Stimulated activated effector memory CD8-positive, alpha-beta T cell treated with anti-CD3 and anti-CD28 coated beads, Interleukin-12 subunit alpha, Interleukin-12 subunit beta, amount 100 ng/mL, for 72 hours (primary cell): ENCODE data around the gene TSSK2.

Experiments used
- ATAC-seq: fragments of 150-1000 bp; cut with Tn5 transposase; 2 replicates; pipeline ENCODE4 v1.10.0; 2021
- DNase-seq, 2 donors: peaks; one replicate each; pipeline ENCODE4 v3.0.0; 2021 to 2022; ENCODE audit warnings: low spot score in 2 of 2
- H3K27ac Mint-ChIP-seq: one replicate; pipeline ENCODE4 v1.8.0; 2022; ENCODE audit warnings: mild to moderate bottlenecking, mixed read lengths
- H3K36me3 Mint-ChIP-seq: one replicate; pipeline ENCODE4 v1.8.0; 2022; ENCODE audit warnings: mild to moderate bottlenecking, mixed read lengths
- H3K4me1 Mint-ChIP-seq: one replicate; pipeline ENCODE4 v1.8.0; 2022; ENCODE audit warnings: mixed read lengths
- H3K4me3 Mint-ChIP-seq: one replicate; pipeline ENCODE4 v1.8.0; 2022; ENCODE audit warnings: mild to moderate bottlenecking, mixed read lengths
- H3K9me3 Mint-ChIP-seq: one replicate; pipeline ENCODE4 v1.8.0; 2022; ENCODE audit warnings: mixed read lengths

Gene TSSK2

GRCh38 chr22:19175026-19175601, 44.0 kb downstream of the TSSK2 start:
- ATAC-seq (no peak), DNase-seq (no peak)
- H3K4me3 Mint-ChIP-seq, result no peak overlapping the region
- peak overlapping the region; percentile 34 for H3K27ac Mint-ChIP-seq
- peaks cover 17% of the 10 kb centered on the region for H3K36me3 Mint-ChIP-seq
- H3K9me3 Mint-ChIP-seq, result no peaks in the 10 kb centered on the region
- peaks cover 48% of the 10 kb centered on the region for H3K4me1 Mint-ChIP-seq

- DNase-seq, result no peak
- Mint-ChIP-seq H3K27ac (peak overlapping the region; percentile 34), H3K4me1 (peaks cover 42% of the 10 kb centered on the region), H3K4me3 (peak overlapping the region; percentile 66), H3K36me3 (peaks cover 15% of the 10 kb centered on the region), H3K9me3 (no peaks in the 10 kb centered on the region)
- no peak for ATAC-seq
These were observed 44.6 kb downstream of the TSSK2 start for GRCh38 chr22:19175602-19176174.

DNA sequence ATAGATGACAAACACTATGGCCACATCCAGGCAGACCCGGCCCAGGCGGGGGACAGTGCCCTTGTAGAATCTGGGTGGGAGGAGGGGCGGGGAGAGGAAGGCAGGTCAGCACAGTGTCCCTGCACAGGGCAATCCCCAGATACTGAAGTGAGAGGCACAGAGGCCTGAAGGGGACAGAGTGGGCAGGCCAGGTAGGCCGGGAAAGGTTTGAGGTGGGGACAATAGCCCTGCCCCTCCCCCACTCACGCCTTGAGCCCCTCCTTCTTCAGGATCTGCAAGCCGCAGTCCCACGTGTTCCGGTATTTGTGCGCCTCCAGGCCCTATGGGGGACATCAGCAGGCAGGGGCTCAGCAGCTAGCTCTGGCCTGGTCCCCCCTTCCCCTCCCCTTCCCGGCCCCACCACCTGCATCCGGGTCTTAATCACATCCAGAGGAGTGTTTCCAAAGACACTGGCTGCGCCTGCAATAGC, 45.1 kb downstream of the TSSK2 start:
- Mint-ChIP-seq H3K9me3 (no peaks in the 10 kb centered on the region), H3K4me1 (peaks cover 40% of the 10 kb centered on the region), H3K27ac (peak overlapping the region; percentile 34), H3K36me3 (peaks cover 9% of the 10 kb centered on the region), H3K4me3 (peak overlapping the region; percentile 66)
- ATAC-seq (no peak), DNase-seq (no peak)

DNA sequence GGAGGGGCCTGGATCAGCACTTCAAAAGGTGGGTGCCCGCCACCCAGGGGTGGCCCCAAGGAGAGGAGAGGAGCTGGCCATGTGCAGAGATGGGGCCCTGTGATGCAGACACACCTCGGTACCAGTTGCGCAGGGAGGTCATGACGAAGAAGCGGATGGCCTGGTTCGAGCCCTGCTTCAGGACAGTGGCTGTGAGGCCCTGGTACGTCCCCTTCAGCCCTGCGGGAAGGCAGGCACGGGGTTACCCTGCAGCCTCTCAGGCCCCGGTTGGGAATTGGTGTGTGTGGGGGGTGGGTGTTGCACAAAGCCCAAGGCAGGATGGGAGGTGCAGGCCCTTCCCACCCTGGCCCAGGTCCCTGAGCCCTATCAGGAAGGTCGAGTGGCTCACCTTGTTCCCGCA, 45.6 kb downstream of the TSSK2 start:
- Mint-ChIP-seq H3K4me3 (peak overlapping the region; percentile 66), H3K9me3 (no peaks in the 10 kb centered on the region), H3K36me3 (peaks cover 8% of the 10 kb centered on the region), H3K27ac (no peak overlapping the region), H3K4me1 (peaks cover 46% of the 10 kb centered on the region)
- ATAC-seq, result no peak
- DNase-seq, result no peak

- no peaks in the 10 kb centered on the region for H3K9me3 Mint-ChIP-seq
- H3K36me3 Mint-ChIP-seq, result peaks cover 8% of the 10 kb centered on the region
- ATAC-seq, result no peak
- no peak overlapping the region for H3K27ac Mint-ChIP-seq
- peaks cover 47% of the 10 kb centered on the region for H3K4me1 Mint-ChIP-seq
- peak overlapping the region; percentile 66 for H3K4me3 Mint-ChIP-seq
- DNase-seq, result no peak
These were observed 46.3 kb downstream of the TSSK2 start for GRCh38 chr22:19177164-19178064.

DNA sequence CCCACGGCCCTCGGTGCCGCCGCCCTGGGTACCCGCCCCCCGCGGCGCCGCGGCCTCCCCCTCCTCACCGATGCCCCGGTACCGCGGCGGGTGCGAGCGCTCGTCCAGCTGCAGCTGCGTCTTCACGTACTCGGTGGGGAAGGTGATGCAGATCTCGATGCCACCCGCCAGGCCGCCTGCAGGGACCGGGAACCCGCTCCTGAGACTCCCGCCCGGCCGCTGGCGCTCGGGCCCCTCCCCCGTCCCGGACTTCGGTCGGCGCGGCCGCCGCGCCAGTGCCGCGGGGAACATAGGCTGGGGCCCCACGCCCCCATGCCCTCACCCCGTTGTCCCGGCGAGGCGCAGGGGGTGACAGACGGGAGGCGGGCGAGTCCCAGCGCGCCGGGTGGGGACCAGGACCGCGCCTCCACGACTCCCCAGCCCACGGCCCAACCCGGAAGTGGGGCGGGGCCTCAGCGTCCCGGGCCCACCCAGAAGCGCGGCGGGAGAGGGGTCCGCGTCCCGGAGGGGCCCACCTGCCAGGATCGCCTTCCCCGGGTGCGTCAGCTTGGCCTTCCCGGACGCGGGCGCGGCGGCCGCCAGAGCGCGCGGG, 47.1 kb downstream of the TSSK2 start:
- DNase-seq (peak in 1 of 2 donors; percentile 52), ATAC-seq (peak; percentile 60)
- peaks cover 5% of the 10 kb centered on the region for H3K36me3 Mint-ChIP-seq
- peak overlapping the region; percentile 66 for H3K4me3 Mint-ChIP-seq
- no peaks in the 10 kb centered on the region for H3K9me3 Mint-ChIP-seq
- H3K27ac Mint-ChIP-seq, result no peak overlapping the region
- peaks cover 43% of the 10 kb centered on the region for H3K4me1 Mint-ChIP-seq

DNA sequence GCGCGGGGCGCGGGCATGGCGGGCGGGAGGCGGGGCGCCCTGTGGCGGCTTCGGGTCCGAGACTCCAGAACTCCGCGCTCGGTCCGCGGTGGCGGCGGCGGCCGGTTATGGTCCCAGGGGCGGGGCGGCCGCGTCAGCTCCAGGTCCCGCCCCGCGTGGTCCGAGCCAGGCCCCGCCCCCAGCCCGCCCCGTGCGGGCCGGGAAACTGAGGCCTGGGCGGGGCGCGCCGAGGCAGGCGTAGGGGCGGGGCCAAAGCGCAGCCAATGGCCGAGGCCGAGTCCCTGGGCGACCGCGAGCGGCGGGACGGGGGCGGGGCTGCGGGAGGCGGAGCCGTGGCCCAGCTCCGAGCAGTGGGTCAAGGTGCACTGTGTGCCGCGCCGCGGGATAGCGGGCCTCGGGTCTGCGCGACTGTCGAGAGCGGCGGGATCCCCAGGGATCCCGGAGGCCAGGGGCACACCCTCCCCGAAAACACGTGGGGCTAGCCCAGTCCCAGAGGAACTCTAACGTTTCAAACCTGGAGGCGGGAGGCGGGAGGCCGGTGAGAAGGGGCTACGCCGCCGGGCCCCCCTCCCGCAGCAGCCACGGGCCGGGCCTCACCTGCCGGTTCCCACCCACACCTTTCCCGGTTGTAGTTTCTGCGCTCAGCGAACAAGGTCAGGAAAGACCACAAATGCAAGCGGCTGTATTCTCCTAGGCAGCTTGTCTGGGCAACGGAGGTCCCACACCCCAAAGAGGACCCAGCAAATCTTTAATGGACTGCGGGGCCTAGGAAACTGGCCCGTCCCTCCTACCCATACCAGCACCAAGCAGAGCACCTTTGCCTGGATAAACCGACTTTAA, 47.8 kb downstream of the TSSK2 start, which contains the start of gene SLC25A1:
TSS of gene SLC25A1 (minus strand) at position 80 of the 840 bp plus-strand sequence. CDS start at position 17, 63 bp downstream.
- ATAC-seq, result peak; percentile 83
- Mint-ChIP-seq H3K27ac (peak within 1 kb of the TSS; percentile 40), H3K36me3 (no peaks in the 10 kb centered on the region)

GRCh38 chr22:19179497-19180048, 48.5 kb downstream of the TSSK2 start:
- no peaks in the 10 kb centered on the region for H3K36me3 Mint-ChIP-seq
- H3K4me1 Mint-ChIP-seq, result peaks cover 32% of the 10 kb centered on the region
- H3K27ac Mint-ChIP-seq, result peak overlapping the region; percentile 40
- no peaks in the 10 kb centered on the region for H3K9me3 Mint-ChIP-seq
- H3K4me3 Mint-ChIP-seq, result peak overlapping the region; percentile 69
- no peak for DNase-seq
- ATAC-seq, result peak; percentile 64

More for the DNA sequence above, 47.8 kb downstream of the TSSK2 start, which contains the start of gene SLC25A1:
- DNase-seq, result peak; percentile 89 to 94
- no peaks in the 10 kb centered on the region for H3K9me3 Mint-ChIP-seq
- peaks cover 36% of the 10 kb centered on the region for H3K4me1 Mint-ChIP-seq
- peak within 1 kb of the TSS; percentile 69 for H3K4me3 Mint-ChIP-seq

DNA sequence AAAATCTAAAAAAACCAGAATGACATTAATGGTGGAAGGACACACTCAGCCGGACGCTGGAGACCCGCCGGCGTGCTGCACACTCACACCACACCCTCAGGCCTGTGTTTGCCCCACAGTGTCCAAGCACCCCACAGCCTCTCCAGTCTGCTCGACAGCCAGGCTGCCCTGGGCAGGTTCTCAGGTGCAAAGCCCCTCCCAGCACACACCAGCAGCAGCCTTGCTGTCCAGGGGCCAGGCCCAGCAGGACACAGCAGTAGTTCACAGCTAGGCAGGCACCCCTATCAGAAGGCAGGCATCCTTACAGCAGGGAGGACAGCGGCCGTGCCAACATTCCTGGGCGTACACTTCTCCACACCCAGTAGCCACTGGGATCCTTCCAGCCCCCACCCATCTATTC, 49.1 kb downstream of the TSSK2 start:
- no peak for DNase-seq

GRCh38 chr22:19180740-19181410, 49.8 kb downstream of the TSSK2 start:
- peaks cover 32% of the 10 kb centered on the region for H3K4me1 Mint-ChIP-seq
- peak overlapping the region; percentile 51 for H3K4me3 Mint-ChIP-seq
- H3K27ac Mint-ChIP-seq, result peak overlapping the region; percentile 72

More for the DNA sequence above, 49.1 kb downstream of the TSSK2 start:
- ATAC-seq, result no peak
- H3K27ac Mint-ChIP-seq, result no peak overlapping the region
- H3K9me3 Mint-ChIP-seq, result no peaks in the 10 kb centered on the region
- no peak overlapping the region for H3K4me3 Mint-ChIP-seq
- peaks cover 32% of the 10 kb centered on the region for H3K4me1 Mint-ChIP-seq
- H3K36me3 Mint-ChIP-seq, result no peaks in the 10 kb centered on the region

DNA sequence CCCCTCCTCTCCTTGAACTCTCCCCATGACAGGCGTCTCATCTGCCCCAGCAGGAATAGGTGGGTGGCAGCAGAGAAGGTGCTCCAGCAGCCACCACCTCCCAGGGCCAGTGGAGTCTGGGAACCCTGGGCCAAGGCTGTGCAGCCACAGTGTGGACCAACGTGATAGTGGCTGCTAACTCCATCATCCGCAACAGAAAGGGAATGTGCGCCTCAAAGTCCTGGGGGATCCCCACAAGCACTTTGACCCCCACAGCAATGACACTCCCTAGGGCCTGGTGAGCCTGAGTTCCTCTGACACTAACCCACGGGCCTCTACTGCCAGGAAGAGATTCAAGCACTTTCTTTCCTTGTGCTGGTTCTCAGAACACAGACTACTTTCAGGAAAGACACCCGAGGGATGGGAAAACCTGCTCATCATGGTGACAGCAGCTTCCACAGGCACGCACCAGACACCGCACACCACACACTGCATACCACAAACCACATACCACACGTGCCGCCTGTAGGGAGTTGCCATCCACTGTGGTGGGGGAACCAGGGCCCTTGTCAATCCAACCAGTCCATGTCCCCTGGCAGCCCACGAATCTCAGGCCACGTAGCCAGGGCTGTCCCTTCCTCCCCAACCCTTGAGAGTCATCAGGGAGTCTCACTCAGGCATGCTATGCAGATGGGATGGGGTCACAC, 50.8 kb downstream of the TSSK2 start:
- H3K36me3 Mint-ChIP-seq, result no peaks in the 10 kb centered on the region
- H3K4me3 Mint-ChIP-seq, result peak overlapping the region; percentile 51
- ATAC-seq (no peak), DNase-seq (no peak)
- no peaks in the 10 kb centered on the region for H3K9me3 Mint-ChIP-seq
- H3K4me1 Mint-ChIP-seq, result peaks cover 28% of the 10 kb centered on the region
- H3K27ac Mint-ChIP-seq, result peak overlapping the region; percentile 91

More at GRCh38 chr22:19180740-19181410, 49.8 kb downstream of the TSSK2 start:
- Mint-ChIP-seq H3K36me3 (no peaks in the 10 kb centered on the region), H3K9me3 (no peaks in the 10 kb centered on the region)
- DNase-seq (no peak), ATAC-seq (no peak)
